22Rv1 (cell line): ENCODE measurements around the gene TMEM147.

Experiments
- CTCF ChIP-seq: fragments of 450-650 bp; IDR thresholded peaks from 2 replicates; pipeline ENCODE4 v1.5.1; 2017; ENCODE audit warnings: mild to moderate bottlenecking
- ZFX ChIP-seq: fragments of 450-650 bp; IDR thresholded peaks from 2 replicates; pipeline ENCODE4 v1.6.1; 2017; ENCODE audit warnings: antibody characterized with exemption, borderline replicate concordance

GRCh38 chr19:35566738-35567137 is 21.3 kb downstream of the TMEM147 start:
- TF ChIP-seq CTCF (no peak), ZFX (no peak)
